Colonic mucosa (tissue), 4 donors: Measurements from ENCODE around the gene SYT8. TPM values are rescaled to one million over a fixed set of nuclear protein-coding genes. Genes with fewer than 3 reads are reported as not detected.

Source experiments
- DNase-seq: peaks from one replicate; pipeline ENCODE4 v3.0.0-alpha.2; 2020
- H3K27ac ChIP-seq: fragments of 200-600 bp; one replicate; pipeline ENCODE4 v1.8.0; 2021
- H3K27me3 ChIP-seq: fragments of 200-600 bp; one replicate; pipeline ENCODE4 v1.8.0; 2021
- H3K36me3 ChIP-seq: fragments of 200-600 bp; one replicate; pipeline ENCODE4 v1.8.0; 2021
- H3K4me1 ChIP-seq: fragments of 200-600 bp; one replicate; pipeline ENCODE4 v1.8.0; 2021; ENCODE audit warnings: mild to moderate bottlenecking
- H3K4me3 ChIP-seq: fragments of 200-600 bp; one replicate; pipeline ENCODE4 v1.8.0; 2021
- H3K9ac ChIP-seq, 2 donors: one replicate each; pipeline ENCODE4 v1.7.0; 2013; ENCODE audit warnings: control low read depth in 2 of 2, low read depth in 2 of 2, low read length in 2 of 2
- H3K9me3 ChIP-seq: fragments of 200-600 bp; one replicate; pipeline ENCODE4 v1.8.0; 2021
- intact Hi-C: fragments of 100-400 bp; cut with DNase I; formaldehyde crosslinking; loops from one replicate; pipeline ENCODE4 v1.14.1; 2022
- total RNA-seq, 2 donors: library from RNA; stranded (reverse); fragmentation: NEBNext Ultra II Directional in 1 of 2; extraction: Animal tissue kit (Norgen Biotek cat#: 25700) in 1 of 2; gene quantifications; one replicate each; pipeline ENCODE4 v1.2.1, GENCODE V29; 2021
- TF ChIP-seq, protein P1 (sequence below): fragments of 200-600 bp; IDR thresholded peaks from one replicate; pipeline ENCODE4 v1.8.0; 2022; ENCODE audit warnings: antibody characterized with exemption, mild to moderate bottlenecking
- donor health status: healthy.
- donor health status: DM: no; HTN: no; CAD: no.
- donor health status: DM: no; HTN: no; CAD: no.

The SYT8 gene
- total RNA-seq, 2 donors from 2014 or later: 1.7 to 3.5 TPM

DNA sequence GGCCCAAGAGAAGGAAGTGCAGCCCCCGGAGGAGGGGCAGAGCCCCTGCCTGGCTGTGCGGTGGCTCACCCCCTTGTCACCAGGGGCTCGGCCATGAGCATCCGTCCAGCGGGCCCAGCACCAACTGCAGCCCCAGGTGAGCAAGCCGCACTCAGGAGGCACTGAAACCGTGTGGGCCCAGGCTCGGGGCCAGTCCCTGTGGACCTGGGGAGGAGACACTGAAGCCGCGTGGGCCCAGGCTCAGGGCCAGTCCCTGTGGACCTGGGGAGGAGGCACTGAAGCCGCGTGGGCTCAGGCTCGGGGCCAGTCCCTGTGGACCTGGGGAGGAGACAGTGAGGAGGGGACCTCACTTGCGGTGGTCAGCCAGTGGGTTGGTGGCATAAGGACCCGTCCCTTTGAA, 32.0 kb downstream of the SYT8 start:
- TF ChIP-seq, protein P1, sequence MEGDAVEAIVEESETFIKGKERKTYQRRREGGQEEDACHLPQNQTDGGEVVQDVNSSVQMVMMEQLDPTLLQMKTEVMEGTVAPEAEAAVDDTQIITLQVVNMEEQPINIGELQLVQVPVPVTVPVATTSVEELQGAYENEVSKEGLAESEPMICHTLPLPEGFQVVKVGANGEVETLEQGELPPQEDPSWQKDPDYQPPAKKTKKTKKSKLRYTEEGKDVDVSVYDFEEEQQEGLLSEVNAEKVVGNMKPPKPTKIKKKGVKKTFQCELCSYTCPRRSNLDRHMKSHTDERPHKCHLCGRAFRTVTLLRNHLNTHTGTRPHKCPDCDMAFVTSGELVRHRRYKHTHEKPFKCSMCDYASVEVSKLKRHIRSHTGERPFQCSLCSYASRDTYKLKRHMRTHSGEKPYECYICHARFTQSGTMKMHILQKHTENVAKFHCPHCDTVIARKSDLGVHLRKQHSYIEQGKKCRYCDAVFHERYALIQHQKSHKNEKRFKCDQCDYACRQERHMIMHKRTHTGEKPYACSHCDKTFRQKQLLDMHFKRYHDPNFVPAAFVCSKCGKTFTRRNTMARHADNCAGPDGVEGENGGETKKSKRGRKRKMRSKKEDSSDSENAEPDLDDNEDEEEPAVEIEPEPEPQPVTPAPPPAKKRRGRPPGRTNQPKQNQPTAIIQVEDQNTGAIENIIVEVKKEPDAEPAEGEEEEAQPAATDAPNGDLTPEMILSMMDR: no peak
- Histone ChIP-seq H3K9me3 (no peaks in the 10 kb centered on the region), H3K27ac (no peak overlapping the region), H3K4me1 (no peaks in the 10 kb centered on the region), H3K9ac (no peak overlapping the region), H3K36me3 (no peaks in the 10 kb centered on the region), H3K27me3 (no peaks in the 10 kb centered on the region), H3K4me3 (no peak overlapping the region)
- no peak for DNase-seq
- intact Hi-C loops: no loop called here

DNA sequence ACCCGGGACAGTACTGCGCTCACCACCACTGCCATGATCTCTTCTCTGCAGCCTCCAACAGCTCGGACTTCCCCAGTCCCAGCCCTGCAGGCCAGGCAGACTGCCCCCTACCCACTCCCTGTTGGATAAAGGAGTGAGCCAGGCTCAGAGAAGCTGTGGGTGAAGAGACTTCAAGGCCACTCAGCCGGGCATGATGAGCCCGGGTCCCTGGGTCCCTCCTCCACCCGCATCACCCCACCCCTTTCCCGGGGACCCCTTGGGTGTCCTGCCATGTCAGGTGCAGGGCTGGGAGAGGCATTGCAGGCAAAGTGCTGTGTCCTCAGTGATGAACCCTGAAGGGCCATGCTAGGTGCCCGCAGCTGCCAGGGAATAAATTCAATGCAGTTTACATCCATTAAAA, 32.6 kb downstream of the SYT8 start:
- Histone ChIP-seq H3K4me1 (no peaks in the 10 kb centered on the region), H3K9ac (no peak overlapping the region), H3K9me3 (no peaks in the 10 kb centered on the region), H3K4me3 (no peak overlapping the region), H3K36me3 (no peaks in the 10 kb centered on the region), H3K27ac (no peak overlapping the region), H3K27me3 (no peaks in the 10 kb centered on the region)
- intact Hi-C loops: no loop called here
- TF ChIP-seq, protein P1: no peak
- no peak for DNase-seq

DNA sequence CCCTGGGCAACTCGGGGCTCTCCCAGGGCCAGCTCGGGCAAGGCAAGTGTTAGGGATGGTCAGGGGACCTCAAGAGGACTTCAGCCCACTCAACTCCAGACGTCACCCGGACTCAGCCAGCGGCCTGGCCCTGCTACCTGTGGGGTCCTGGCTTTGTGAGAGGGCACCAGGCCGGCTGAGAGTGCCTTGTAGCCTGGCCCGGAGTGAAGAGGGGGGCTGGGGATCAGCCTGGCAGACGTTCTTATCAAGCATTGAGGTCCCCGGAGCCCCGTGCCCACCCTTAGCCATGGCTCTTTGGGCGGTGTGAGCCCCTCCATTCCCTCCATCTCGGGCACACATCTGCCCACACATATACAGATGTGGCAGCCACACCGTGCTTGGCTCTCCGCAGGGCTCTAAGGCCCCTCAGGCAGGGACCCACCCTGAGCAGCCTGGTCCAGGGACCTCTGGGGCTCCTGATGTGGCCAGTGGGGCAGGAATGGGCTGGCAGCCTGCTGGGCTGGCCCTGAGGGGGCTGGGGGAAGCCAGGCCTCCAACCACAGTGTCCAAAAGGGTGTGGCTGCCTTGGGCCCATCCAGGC, 33.4 kb downstream of the SYT8 start:
- no peak for DNase-seq
- Histone ChIP-seq H3K4me1 (no peaks in the 10 kb centered on the region), H3K4me3 (no peak overlapping the region), H3K36me3 (no peaks in the 10 kb centered on the region), H3K27me3 (no peaks in the 10 kb centered on the region), H3K9ac (no peak overlapping the region), H3K9me3 (no peaks in the 10 kb centered on the region), H3K27ac (peak overlapping the region; percentile 57)
- intact Hi-C loops: no loop called here
- TF ChIP-seq, protein P1: no peak

DNA sequence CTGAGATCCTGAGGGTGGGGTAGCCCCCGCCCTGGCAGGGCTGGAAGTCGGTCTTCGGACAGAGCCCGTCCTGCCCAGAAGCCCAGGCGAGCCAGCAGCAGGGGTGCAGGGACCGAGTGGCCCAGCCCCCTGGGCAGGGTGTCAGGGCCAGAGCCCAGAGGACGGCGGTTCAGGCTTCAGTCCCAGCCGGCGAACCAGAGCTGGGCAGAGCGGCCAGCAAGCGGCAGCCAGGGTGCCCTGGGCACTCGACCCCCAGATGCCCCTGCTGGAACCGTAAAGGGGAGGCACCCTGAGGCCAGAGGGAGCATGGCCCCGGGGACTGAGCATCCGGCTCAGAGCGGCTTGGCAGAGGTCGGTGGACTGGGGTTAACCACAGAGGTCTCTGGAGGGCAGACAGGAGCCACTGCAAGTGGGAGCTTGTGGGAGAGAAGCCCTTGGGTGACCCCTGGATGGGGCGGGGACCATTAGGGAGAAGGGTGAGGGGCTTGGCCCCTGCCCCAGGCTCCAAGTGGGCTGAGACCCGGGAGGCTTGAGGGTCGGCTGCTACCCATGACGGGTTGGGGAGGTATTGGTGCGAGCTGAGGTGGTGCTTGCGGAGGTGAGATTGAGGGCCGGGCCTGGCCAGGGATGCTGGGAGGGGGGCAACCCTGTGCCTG, 34.0 kb downstream of the SYT8 start:
- Histone ChIP-seq H3K9me3 (no peaks in the 10 kb centered on the region), H3K4me1 (no peaks in the 10 kb centered on the region), H3K4me3 (peak overlapping the region; percentile 16), H3K27me3 (no peaks in the 10 kb centered on the region), H3K36me3 (no peaks in the 10 kb centered on the region), H3K9ac (peak overlapping the region in 1 of 2 donors; percentile 55), H3K27ac (peak overlapping the region; percentile 57)
- intact Hi-C loops: no loop called here
- TF ChIP-seq, protein P1: no peak
- DNase-seq: no peak

DNA sequence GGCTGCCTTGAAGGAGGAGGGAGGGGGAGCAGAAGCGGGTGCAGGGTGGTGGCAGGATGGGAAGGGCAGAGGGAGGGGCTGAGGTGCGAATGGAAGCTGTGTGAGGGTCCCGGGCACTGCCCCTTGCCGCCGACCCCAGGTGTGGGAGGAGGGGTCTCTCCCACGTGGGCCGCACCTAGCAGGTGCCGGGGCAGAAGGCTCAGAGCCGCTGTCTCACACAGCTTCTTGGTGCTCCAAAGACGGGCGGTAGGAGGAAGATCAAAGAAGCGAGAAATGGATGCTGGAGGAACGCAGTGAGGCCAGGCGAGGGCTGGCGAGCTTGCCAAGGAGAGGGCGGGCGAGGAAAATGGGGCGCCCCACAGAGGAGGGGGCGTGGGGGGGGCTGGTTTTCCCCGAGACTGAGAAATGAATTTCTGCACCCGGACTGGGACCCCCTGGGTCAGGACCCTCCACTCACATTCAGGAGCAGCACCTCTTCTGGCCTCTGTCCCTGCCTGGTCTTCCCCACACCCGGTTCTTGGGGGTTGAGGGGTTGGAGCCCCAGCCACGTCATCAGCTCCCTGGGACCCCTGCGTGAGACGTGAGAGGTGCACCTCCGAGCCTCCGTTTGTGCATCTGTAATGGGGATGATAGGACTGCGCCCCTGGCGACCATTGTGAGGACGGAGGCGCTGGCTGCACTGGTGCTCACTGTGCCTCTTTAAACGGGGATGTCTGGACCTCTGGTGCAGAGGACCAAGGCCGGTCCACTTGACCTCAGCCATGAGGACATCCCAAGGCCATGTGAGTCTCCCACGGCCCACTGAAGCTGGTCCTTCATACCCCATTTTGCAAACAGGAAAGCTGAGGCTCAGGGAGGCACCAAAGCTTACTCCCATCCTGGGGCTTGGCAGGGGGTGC, 34.9 kb downstream of the SYT8 start:
- H3K4me3 ChIP-seq: peak overlapping the region; percentile 10
- no peaks in the 10 kb centered on the region for H3K4me1 ChIP-seq
- peak overlapping the region; percentile 55 to 58 for H3K9ac ChIP-seq
- intact Hi-C loops: no loop called here
- no peak for DNase-seq
- peak overlapping the region; percentile 57 for H3K27ac ChIP-seq
- TF ChIP-seq, protein P1: no peak
- no peaks in the 10 kb centered on the region for H3K27me3 ChIP-seq
- H3K36me3 ChIP-seq: no peaks in the 10 kb centered on the region
- H3K9me3 ChIP-seq: no peaks in the 10 kb centered on the region
